C4-2B (cell line): ENCODE measurements around the gene MEIS2.

Experiments used
- H3K27ac ChIP-seq: fragments of 450-650 bp; 2 replicates; pipeline ENCODE4 v1.5.1; 2017
- ZFX ChIP-seq: fragments of 450-650 bp; IDR thresholded peaks from 2 replicates; pipeline ENCODE4 v1.6.1; 2017
- TF ChIP-seq, protein P1 (sequence below): fragments of 450-650 bp; conservative IDR thresholded peaks from 2 replicates; pipeline ENCODE4 v1.5.1; 2017; ENCODE audit warnings: mild to moderate bottlenecking

Gene MEIS2

DNA sequence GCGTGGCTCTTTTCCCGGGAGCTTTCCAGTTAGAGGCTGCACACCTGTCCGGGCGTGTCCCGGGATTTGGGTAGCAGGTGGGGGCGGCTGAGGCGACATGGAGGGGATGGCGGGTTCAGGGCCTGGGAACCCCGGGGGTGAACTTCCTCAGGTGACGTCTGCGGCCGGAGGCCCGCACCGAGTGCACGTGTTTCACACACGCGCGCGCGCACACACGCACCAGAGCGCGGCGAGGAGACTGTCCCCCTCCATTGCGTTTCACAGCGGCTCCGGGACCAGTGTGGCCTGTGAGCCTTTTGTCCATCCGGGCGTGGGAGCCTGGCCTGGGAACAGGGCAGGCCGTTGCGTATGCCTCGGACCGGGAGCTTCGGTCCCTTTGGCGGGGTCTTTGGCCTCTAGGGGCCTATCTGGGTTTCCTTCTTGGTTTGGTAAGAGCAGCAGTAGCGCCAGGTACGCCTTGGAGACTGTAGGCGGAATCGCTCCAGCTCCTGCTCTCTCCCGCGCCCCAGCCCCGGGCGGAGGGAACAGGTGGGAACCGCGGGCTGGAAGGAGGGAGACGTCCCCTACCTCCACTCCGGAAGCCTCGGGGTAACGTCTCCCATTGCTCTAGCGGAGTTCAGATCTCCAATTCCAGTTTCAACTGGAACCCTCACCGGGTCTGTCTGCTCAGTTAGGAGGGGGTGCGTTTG, 220.0 kb downstream of the MEIS2 start:
- TF ChIP-seq ZFX = no peak
- TF ChIP-seq, protein P1, sequence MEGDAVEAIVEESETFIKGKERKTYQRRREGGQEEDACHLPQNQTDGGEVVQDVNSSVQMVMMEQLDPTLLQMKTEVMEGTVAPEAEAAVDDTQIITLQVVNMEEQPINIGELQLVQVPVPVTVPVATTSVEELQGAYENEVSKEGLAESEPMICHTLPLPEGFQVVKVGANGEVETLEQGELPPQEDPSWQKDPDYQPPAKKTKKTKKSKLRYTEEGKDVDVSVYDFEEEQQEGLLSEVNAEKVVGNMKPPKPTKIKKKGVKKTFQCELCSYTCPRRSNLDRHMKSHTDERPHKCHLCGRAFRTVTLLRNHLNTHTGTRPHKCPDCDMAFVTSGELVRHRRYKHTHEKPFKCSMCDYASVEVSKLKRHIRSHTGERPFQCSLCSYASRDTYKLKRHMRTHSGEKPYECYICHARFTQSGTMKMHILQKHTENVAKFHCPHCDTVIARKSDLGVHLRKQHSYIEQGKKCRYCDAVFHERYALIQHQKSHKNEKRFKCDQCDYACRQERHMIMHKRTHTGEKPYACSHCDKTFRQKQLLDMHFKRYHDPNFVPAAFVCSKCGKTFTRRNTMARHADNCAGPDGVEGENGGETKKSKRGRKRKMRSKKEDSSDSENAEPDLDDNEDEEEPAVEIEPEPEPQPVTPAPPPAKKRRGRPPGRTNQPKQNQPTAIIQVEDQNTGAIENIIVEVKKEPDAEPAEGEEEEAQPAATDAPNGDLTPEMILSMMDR = no peak
- no peak overlapping the region for H3K27ac ChIP-seq

DNA sequence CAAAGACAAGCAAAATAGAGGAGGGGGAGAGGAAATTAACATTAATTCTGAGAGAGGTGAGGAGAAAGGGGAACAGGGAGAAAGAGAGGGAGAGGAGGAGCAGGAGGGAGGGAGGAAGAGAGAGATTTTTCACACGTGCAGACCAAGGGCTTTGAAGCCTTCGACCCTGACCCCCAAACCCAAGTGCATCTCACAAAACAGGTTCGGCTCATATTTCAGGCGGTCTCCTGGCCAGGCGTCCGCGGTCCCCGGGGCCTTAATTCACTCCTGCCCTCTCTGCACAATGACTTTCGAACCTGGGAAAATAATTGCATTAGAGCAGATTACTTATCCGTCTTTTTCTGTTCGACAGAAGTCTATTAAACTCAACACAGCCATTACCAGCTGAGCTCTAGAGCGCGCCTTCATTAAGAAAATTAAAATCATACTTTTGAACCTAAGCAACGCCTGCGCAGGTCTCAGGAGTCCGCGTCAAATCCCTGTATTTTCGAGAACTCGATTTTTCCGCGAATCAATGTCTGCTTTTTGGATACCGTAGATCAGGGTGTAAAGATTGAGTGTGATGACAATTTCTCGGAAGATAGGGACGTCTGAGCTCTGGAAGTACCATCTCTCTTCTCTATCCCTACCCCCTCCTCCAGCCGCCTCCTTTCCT, 220.7 kb downstream of the MEIS2 start:
- H3K27ac ChIP-seq = no peak overlapping the region
- TF ChIP-seq, protein P1 = no peak
- TF ChIP-seq ZFX = no peak

DNA sequence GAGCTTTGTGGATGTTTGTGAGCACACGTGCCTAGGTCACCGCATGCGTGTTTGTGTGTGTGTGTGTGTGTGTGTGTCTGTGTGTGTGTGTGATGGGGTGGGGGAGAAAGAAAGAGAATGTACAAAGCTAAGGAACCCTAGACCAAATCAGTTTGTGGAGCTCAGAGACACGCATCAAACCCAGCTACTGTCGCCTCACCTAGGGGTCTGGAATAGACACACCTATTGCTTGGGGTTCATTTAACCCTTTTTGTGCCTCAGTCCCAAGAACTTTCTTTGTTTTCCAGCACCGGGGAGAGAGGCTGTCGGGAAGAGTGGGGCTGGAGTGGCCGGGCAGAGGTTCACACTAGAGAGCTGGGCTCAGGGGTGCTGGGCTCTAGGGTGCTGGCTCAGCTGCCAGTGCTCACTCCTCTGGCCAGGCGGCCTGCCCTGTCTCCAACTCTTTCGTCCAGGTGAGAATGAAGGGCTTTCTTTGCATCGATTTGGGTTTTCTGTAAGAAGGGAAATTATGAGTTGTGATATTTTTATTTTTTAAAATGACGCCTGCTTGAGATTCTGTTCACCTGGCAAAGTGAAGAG, 221.6 kb downstream of the MEIS2 start:
- H3K27ac ChIP-seq = no peak overlapping the region
- TF ChIP-seq, protein P1 = no peak
- no peak for TF ChIP-seq ZFX

DNA sequence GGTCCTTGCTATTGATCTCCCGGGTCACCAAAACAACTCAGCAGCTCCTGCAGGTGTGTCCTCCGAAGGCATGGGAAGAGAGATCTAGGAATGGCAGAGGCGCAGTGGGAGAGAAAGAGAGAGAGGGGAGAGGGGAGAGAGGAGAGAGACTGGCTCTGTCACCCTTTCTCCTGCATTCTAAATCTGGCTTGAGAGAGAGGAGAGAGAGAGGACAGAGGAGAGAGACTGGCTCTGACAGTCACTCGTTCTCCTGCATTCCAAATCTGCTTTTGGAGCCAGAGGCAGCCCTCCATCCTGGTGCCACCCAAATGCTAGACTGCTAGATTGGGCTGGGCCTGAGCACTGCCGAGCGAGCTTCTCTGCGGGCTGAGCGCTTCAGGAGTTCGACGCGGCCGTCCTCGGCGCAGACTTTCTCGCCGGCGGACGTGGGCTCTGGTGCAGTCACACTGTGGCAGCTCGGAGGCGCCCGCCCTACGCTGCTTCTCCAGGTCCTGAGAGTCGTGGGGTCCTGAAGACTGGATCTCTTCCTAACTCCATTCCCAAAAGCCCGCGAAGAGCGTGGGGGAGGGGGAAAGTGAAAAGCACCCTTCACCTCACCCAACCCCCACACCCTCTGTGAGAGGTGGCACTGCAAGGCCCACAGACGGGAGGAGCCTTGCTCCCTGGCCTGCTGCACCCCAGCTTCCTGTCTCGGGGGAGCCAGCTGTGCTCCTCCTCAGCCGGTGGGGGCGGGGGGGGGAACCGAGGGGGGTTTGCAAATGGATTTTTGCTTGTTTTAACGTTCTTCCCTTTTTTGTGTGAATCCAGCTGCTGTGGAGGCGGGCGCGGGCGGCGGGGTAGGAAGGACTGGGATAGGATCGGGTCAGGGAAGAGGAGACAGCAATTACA, 222.3 kb downstream of the MEIS2 start:
- TF ChIP-seq, protein P1 = no peak
- no peak overlapping the region for H3K27ac ChIP-seq

DNA sequence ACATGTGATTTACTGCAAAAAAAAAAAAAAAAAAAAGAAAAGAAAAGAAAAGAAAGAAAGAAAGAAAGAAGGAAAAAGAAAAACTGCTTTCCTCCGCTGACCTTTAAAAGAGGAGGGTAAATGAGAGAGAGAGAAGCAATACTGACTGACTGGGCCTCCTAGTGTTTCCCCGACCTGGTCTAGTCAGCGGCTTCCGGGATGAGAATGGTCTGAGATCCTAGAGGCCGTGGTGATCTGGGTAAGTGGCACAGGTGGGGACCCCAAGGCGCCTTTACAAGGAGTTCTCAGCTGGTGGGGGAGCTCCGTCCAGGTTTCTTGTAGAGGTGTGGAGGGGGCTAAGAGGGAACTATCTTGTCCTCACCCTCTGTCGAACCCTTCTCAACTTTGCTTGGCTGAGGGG, 223.1 kb downstream of the MEIS2 start:
- TF ChIP-seq, protein P1 = no peak
- no peak for TF ChIP-seq ZFX
- no peak overlapping the region for H3K27ac ChIP-seq

DNA sequence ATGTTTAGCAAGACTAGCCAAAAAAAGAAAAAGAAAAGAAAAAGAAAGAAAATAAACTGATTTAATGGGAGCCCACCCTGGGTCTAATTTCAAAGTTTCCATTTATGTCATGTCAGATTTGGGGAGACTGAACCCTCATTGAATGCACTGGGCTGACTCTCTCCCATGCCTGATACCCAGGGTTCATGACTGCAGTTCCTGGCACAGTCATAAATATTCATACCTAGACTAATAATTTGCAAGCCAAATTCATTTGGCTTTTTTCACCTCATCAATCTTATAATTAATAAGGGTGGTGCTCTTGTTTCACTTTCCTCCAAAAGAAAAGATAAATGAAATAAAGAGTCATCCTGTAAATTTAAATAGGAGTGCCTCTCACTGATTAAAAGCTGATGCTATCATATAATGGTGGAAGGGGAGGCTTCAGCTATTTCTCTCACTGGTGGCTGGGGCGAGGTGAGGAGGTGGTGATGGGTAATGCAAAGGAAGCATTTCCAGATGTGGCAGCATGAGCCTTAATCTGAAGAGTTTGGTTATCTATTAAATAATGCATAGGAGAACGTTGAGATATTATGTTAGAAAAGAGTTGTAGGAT, 224.5 kb downstream of the MEIS2 start:
- no peak overlapping the region for H3K27ac ChIP-seq
- no peak for TF ChIP-seq ZFX
- TF ChIP-seq, protein P1 = no peak
